SK-N-SH (cell line): ENCODE data around the gene RAB3IL1. TPM values are rescaled to one million over a fixed set of nuclear protein-coding genes. Genes with fewer than 3 reads are reported as not detected.

ENCODE experiments used
- CTCF ChIA-PET: fragments of 300-600, 350-600 bp; formaldehyde crosslinking; extraction: SDS; loops from one replicate; lab custom pipeline; 2021; lab: Yijun Ruan, JAX
- POLR2A ChIA-PET: fragments of 350-600 bp; sonication (Branson Sonifier 250); formaldehyde crosslinking; extraction: SDS; loops from one replicate; lab custom pipeline; 2020; ENCODE audit warnings: antibody characterized with exemption, inconsistent platforms; lab: Yijun Ruan, JAX
- DNase-seq: peaks from one replicate; pipeline ENCODE4 v3.0.0; 2012
- H2AFZ ChIP-seq: fragments of 200-600 bp; sonication (generic); 2 replicates; pipeline ENCODE4 v1.8.1; 2016; ENCODE audit warnings: antibody characterized with exemption, mild to moderate bottlenecking, low read depth
- H3F3A ChIP-seq: fragments of 200-600 bp; sonication (generic); replicated peaks from 2 replicates; pipeline ENCODE3; 2016; ENCODE audit warnings: antibody characterized with exemption, mild to moderate bottlenecking; ENCODE audit not compliant: insufficient read depth
- H3K27ac ChIP-seq, 2 experiments: fragments of 200-500 bp in 1 of 2; fragments of 200-600 bp in 1 of 2; sonication (Bioruptor generic) in 1 of 2; sonication (generic), shearing (Covaris generic) in 1 of 2; 2 replicates each; pipeline versions ENCODE4 v1.5.1 to v1.6.1; 2014 to 2016; ENCODE audit warnings: low read depth in 2 of 2, inconsistent platforms in 1 of 2, low read length in 1 of 2, mild to moderate bottlenecking in 1 of 2, mixed read lengths in 1 of 2
- H3K27me3 ChIP-seq: fragments of 200-600 bp; sonication (generic), shearing (Covaris generic); 2 replicates; pipeline ENCODE4 v1.6.1; 2016; ENCODE audit warnings: mixed run types; ENCODE audit not compliant: insufficient read depth
- H3K36me3 ChIP-seq, 2 experiments: fragments of 200-500 bp in 1 of 2; fragments of 200-600 bp in 1 of 2; sonication (Bioruptor generic) in 1 of 2; sonication (generic) in 1 of 2; replicated peaks in 1 of 2; 2 replicates each; pipeline versions ENCODE3 to v1.5.1; 2014 to 2016; ENCODE audit warnings: low read length in 1 of 2, mild to moderate bottlenecking in 1 of 2; ENCODE audit not compliant: insufficient read depth in 2 of 2, control insufficient read depth in 1 of 2
- H3K4me1 ChIP-seq, 2 experiments: fragments of 200-500 bp in 1 of 2; fragments of 200-600 bp in 1 of 2; sonication (Bioruptor generic) in 1 of 2; sonication (generic), shearing (Covaris generic) in 1 of 2; 2 replicates each; pipeline versions ENCODE4 v1.5.1 to v1.6.1; 2014 to 2016; ENCODE audit warnings: low read depth in 1 of 2, low read length in 1 of 2, mixed run types in 1 of 2; ENCODE audit not compliant: insufficient read depth in 2 of 2, control insufficient read depth in 1 of 2
- H3K4me2 ChIP-seq: fragments of 200-600 bp; sonication (generic), shearing (Covaris generic); 2 replicates; pipeline ENCODE4 v1.6.1; 2017; ENCODE audit warnings: mixed run types
- H3K4me3 ChIP-seq, 2 experiments: fragments of 200-500 bp in 1 of 2; fragments of 200-600 bp in 1 of 2; sonication (Bioruptor generic) in 1 of 2; sonication (generic), shearing (Covaris generic) in 1 of 2; 2 replicates each; pipeline versions ENCODE4 v1.5.1 to v1.8.1; 2014 to 2016; ENCODE audit warnings: low read depth in 2 of 2, inconsistent platforms in 1 of 2, low read length in 1 of 2, mild to moderate bottlenecking in 1 of 2, mixed read lengths in 1 of 2, moderate library complexity in 1 of 2
- H3K79me2 ChIP-seq: fragments of 200-600 bp; sonication (generic); 2 replicates; pipeline ENCODE4 v1.8.1; 2017; ENCODE audit warnings: mild to moderate bottlenecking; ENCODE audit not compliant: insufficient read depth
- H3K9ac ChIP-seq: fragments of 200-600 bp; sonication (generic); 2 replicates; pipeline ENCODE4 v1.6.1; 2017; ENCODE audit warnings: mixed run types
- H3K9me2 ChIP-seq: fragments of 200-600 bp; sonication (generic); 2 replicates; pipeline ENCODE4 v1.6.1; 2017; ENCODE audit warnings: mixed run types
- H3K9me3 ChIP-seq: fragments of 200-600 bp; sonication (generic); 2 replicates; pipeline ENCODE4 v1.6.1; 2017; ENCODE audit warnings: mixed run types, mild to moderate bottlenecking, moderate library complexity
- H4K20me1 ChIP-seq: fragments of 200-600 bp; sonication (generic); 2 replicates; pipeline ENCODE4 v1.6.1; 2017; ENCODE audit warnings: mild to moderate bottlenecking, mixed run types; ENCODE audit not compliant: insufficient read depth
- CHD2 ChIP-seq: fragments of 150-350 bp; IDR thresholded peaks from 2 replicates; pipeline ENCODE4 v1.6.1; 2018; ENCODE audit warnings: low read length; ENCODE audit not compliant: partially characterized antibody
- EZH2phosphoT487 ChIP-seq: fragments of 200-600 bp; sonication (generic); IDR thresholded peaks from 2 replicates; pipeline ENCODE4 v1.6.1; 2017; ENCODE audit warnings: low read depth, mixed run types, mild to moderate bottlenecking, antibody characterized with exemption, moderate library complexity, borderline replicate concordance
- GATA2 ChIP-seq: sonication (generic); formaldehyde crosslinking; IDR thresholded peaks from 2 replicates; pipeline ENCODE4 v1.5.0; 2020; ENCODE audit warnings: mild to moderate bottlenecking, missing genetic modification reagents
- IRF3 ChIP-seq: fragments of 150-350 bp; IDR thresholded peaks from 2 replicates; pipeline ENCODE4 v1.6.1; 2016; ENCODE audit warnings: mild to moderate bottlenecking, low read depth, low read length
- MEF2A ChIP-seq: IDR thresholded peaks from 2 replicates; pipeline ENCODE4 v1.4.0; 2012; ENCODE audit warnings: low read depth, borderline replicate concordance
- NRF1 ChIP-seq: IDR thresholded peaks from 2 replicates; pipeline ENCODE4 v1.6.1; 2012; ENCODE audit warnings: low read depth, mild to moderate bottlenecking, low read length
- REST ChIP-seq: IDR thresholded peaks from 2 replicates; pipeline ENCODE4 v1.6.1; 2012; ENCODE audit warnings: mild to moderate bottlenecking, low read depth, low read length, moderate library complexity
- USF1 ChIP-seq: IDR thresholded peaks from 2 replicates; pipeline ENCODE4 v1.4.0; 2012; ENCODE audit warnings: low read depth, borderline replicate concordance
- USF2 ChIP-seq: fragments of 150-350 bp; IDR thresholded peaks from 2 replicates; pipeline ENCODE4 v1.6.1; 2017; ENCODE audit warnings: antibody characterized with exemption, low read length, low read depth, borderline replicate concordance
- YY1 ChIP-seq: IDR thresholded peaks from 2 replicates; pipeline ENCODE4 v1.4.0; 2012; ENCODE audit warnings: low read depth, mild to moderate bottlenecking
- ZBTB33 ChIP-seq: IDR thresholded peaks from 2 replicates; pipeline ENCODE4 v1.4.0; 2012; ENCODE audit warnings: low read depth, borderline replicate concordance
- WGBS: methylation state at CpG from one replicate; pipeline ENCODE4 v1.1.6; 2017; ENCODE audit warnings: low lambda C conversion rate; 5-methylcytosine and 5-hydroxymethylcytosine counted together
- polyA plus RNA-seq, 3 experiments: library from polyadenylated mRNA; depleted of rRNA; stranded (reverse); fragments of >200 nt; gene quantifications; 2 replicates each; pipeline ENCODE4 v1.2.3, GENCODE V29; 2012

The RAB3IL1 gene
- polyA plus RNA-seq, 1 of the 3 experiments (the other 2 are of a cell fraction), result 10.2 TPM

- Histone ChIP-seq H2AFZ (no peak overlapping the region), H3K4me2 (no peak overlapping the region), H3K27me3 (no peaks in the 10 kb centered on the region), H3K9me3 (no peaks in the 10 kb centered on the region), H4K20me1 (no peaks in the 10 kb centered on the region), H3K27ac (no peak overlapping the region), H3K79me2 (no peaks in the 10 kb centered on the region), H3K4me3 (no peak overlapping the region), H3F3A (no peaks in the 10 kb centered on the region), H3K36me3 (peaks cover 0 to 10% of the 10 kb centered on the region in 2 experiments)
- no peak for DNase-seq
- TF ChIP-seq USF1, result no peak
- no peak for TF ChIP-seq MEF2A
- TF ChIP-seq IRF3, result no peak
- TF ChIP-seq, all 33 proteins: peak for 0
- ChIA-PET POLR2A (no interaction called here), CTCF (interaction anchor here (1.0 to 10.6 kb wide), 9 partner anchors 11 to 240 kb away, joined by 3 to 91 read pairs (median 23); partner anchors contain the start of gene FADS2)
- WGBS, result 92% methylated on average over 5 of the region's 14 CpGs
- Histone ChIP-seq H3K9ac (no peak overlapping the region), H3K9me2 (no peaks in the 10 kb centered on the region), H3K4me1 (peaks cover 0 to 13% of the 10 kb centered on the region in 2 experiments; a peak in 2 of 4 replicates)
Measured at GRCh38 chr11:61868571-61869428, 48.6 kb downstream of the RAB3IL1 start.

- POLR2A ChIA-PET, result interaction anchor here (1.1 kb wide), 1 partner anchor 24 kb away, joined by 3 read pairs; no protein-coding TSS in a partner anchor
- Histone ChIP-seq H2AFZ (no peak overlapping the region), H3K79me2 (no peaks in the 10 kb centered on the region), H3K27ac (no peak overlapping the region), H3K4me2 (no peak overlapping the region), H3K4me3 (no peak overlapping the region), H3K9me2 (no peaks in the 10 kb centered on the region), H3K36me3 (peaks cover 0 to 13% of the 10 kb centered on the region in 2 experiments), H3F3A (no peaks in the 10 kb centered on the region), H4K20me1 (no peaks in the 10 kb centered on the region), H3K9me3 (no peaks in the 10 kb centered on the region), H3K27me3 (no peaks in the 10 kb centered on the region), H3K4me1 (peaks cover 0 to 13% of the 10 kb centered on the region in 2 experiments; a peak in 2 of 4 replicates), H3K9ac (no peak overlapping the region)
- 94% methylated on average over 6 of the region's 6 CpGs for WGBS
- no peak for TF ChIP-seq YY1
- no peak for TF ChIP-seq ZBTB33
- TF ChIP-seq CHD2, result no peak
- no peak for TF ChIP-seq USF2
- TF ChIP-seq USF1, result no peak
- no peak for TF ChIP-seq MEF2A
- no peak for TF ChIP-seq REST
- no peak for TF ChIP-seq EZH2phosphoT487
- TF ChIP-seq GATA2 (CRISPR knock-in tag), result no peak
- TF ChIP-seq NRF1, result no peak
- no peak for DNase-seq
- CTCF ChIA-PET, result interaction anchor here (0.7 to 10.6 kb wide), 8 partner anchors 9 to 241 kb away, joined by 3 to 91 read pairs (median 4); no protein-coding TSS in a partner anchor
Measured at GRCh38 chr11:61866958-61867343, 50.4 kb downstream of the RAB3IL1 start.
